A549 (cell line): ENCODE data around the gene CAV1. TPM values are rescaled to one million over a fixed set of nuclear protein-coding genes. Genes with fewer than 3 reads are reported as not detected.

Source experiments
- ATAC-seq, 2 experiments: fragments of 200-7000 bp in 1 of 2; fragments of >200 bp in 1 of 2; cut with Nextera tagmentation in 1 of 2; cut with Tn5 transposase in 1 of 2; 3 replicates each; pipeline versions ENCODE4 v1.8.0 to v1.9.1; 2018 to 2020; ENCODE audit warnings: mild to moderate bottlenecking in 1 of 2, moderate library complexity in 1 of 2
- CTCF ChIA-PET: fragments of 300-600 bp; sonication (Branson Sonifier 250); formaldehyde crosslinking; extraction: SDS; loops from one replicate; lab custom pipeline; 2021; ENCODE audit warnings: antibody characterized with exemption, inconsistent platforms; lab: Yijun Ruan, JAX
- POLR2A ChIA-PET: fragments of 350-600 bp; formaldehyde crosslinking; extraction: SDS; loops from one replicate; lab custom pipeline; 2021; ENCODE audit warnings: antibody characterized with exemption, inconsistent platforms; lab: Yijun Ruan, JAX
- DNase-seq, 2 experiments: peaks; one replicate each; pipeline versions ENCODE4 v3.0.0 to v3.0.0-alpha.2; 2011 to 2016; ENCODE audit warnings: low read depth in 1 of 2, low spot score in 1 of 2
- FAIRE-seq: peaks from 2 replicates; lab custom pipeline; 2011; peaks lifted over from hg19 to GRCh38; lab: Jason Lieb, UNC
- H3K27ac ChIP-seq, 2 experiments: fragments of >200 bp; sonication (Bioruptor Twin); formaldehyde crosslinking; 3 replicates each; pipeline ENCODE4 v1.5.1; 2016 to 2017
- H3K4me1 ChIP-seq: fragments of >200 bp; sonication (Bioruptor Twin); formaldehyde crosslinking; 3 replicates; pipeline ENCODE4 v1.6.1; 2016
- H3K4me2 ChIP-seq: fragments of >200 bp; sonication (Bioruptor Twin); formaldehyde crosslinking; 3 replicates; pipeline ENCODE4 v1.6.1; 2016
- H3K4me3 ChIP-seq: fragments of >200 bp; sonication (Bioruptor Twin); formaldehyde crosslinking; 3 replicates; pipeline ENCODE4 v1.5.1; 2016
- H3K9me3 ChIP-seq: fragments of >200 bp; sonication (Bioruptor Twin); formaldehyde crosslinking; 3 replicates; pipeline ENCODE4 v1.6.1; 2016
- CBX2 ChIP-seq: fragments of 200-600 bp; sonication (generic); IDR thresholded peaks from 2 replicates; pipeline ENCODE4 v1.6.1; 2016; ENCODE audit warnings: low read depth, mild to moderate bottlenecking, borderline replicate concordance
- CTCF ChIP-seq: fragments of >200 bp; sonication (Bioruptor Twin); formaldehyde crosslinking; IDR thresholded peaks from 3 replicates; pipeline ENCODE4 v1.5.1; 2016
- EHMT2 ChIP-seq: fragments of 200-600 bp; sonication (generic); IDR thresholded peaks from 2 replicates; pipeline ENCODE4 v1.6.1; 2016; ENCODE audit warnings: antibody characterized with exemption, low read depth, mild to moderate bottlenecking, moderate library complexity
- ELK1 ChIP-seq: fragments of 150-350 bp; IDR thresholded peaks from 2 replicates; pipeline ENCODE4 v1.6.1; 2014; ENCODE audit warnings: low read depth, mild to moderate bottlenecking, low read length
- EP300 ChIP-seq, 2 experiments: fragments of >200 bp; sonication (Bioruptor Twin); formaldehyde crosslinking; IDR thresholded peaks; 2 replicates in 1 of 2; 3 replicates in 1 of 2; pipeline ENCODE4 v1.6.1; 2016 to 2017
- ESRRA ChIP-seq: fragments of 150-350 bp; IDR thresholded peaks from 2 replicates; pipeline ENCODE4 v1.6.1; 2014; ENCODE audit warnings: mild to moderate bottlenecking, low read length, borderline replicate concordance
- FOSB ChIP-seq: fragments of 250-450 bp; sonication (Bioruptor Pico); IDR thresholded peaks from 2 replicates; pipeline ENCODE4 v1.5.0; 2020; ENCODE audit warnings: mild to moderate bottlenecking, moderate library complexity
- HDAC2 ChIP-seq: fragments of 200-600 bp; sonication (generic); IDR thresholded peaks from 2 replicates; pipeline ENCODE4 v1.6.1; 2016
- HOXA7 ChIP-seq: fragments of 250-450 bp; sonication (Bioruptor Pico); IDR thresholded peaks from 2 replicates; pipeline ENCODE4 v1.5.0; 2020; ENCODE audit warnings: mild to moderate bottlenecking, moderate library complexity
- HOXB13 ChIP-seq: fragments of 250-450 bp; sonication (Bioruptor Pico); IDR thresholded peaks from 2 replicates; pipeline ENCODE4 v1.5.0; 2020; ENCODE audit warnings: low read depth, mild to moderate bottlenecking, moderate library complexity
- HOXB5 ChIP-seq: fragments of 250-450 bp; sonication (Bioruptor Pico); IDR thresholded peaks from 2 replicates; pipeline ENCODE4 v1.5.0; 2020; ENCODE audit warnings: mild to moderate bottlenecking, moderate library complexity
- JUN ChIP-seq, 2 experiments: fragments of >200 bp; sonication (Bioruptor Twin); formaldehyde crosslinking; IDR thresholded peaks; 2 replicates in 1 of 2; 3 replicates in 1 of 2; pipeline ENCODE4 v1.6.1; 2016 to 2017
- JUNB ChIP-seq: fragments of >200 bp; sonication (Bioruptor Twin); formaldehyde crosslinking; IDR thresholded peaks from 2 replicates; pipeline ENCODE4 v1.6.1; 2016
- KDM1A ChIP-seq: fragments of 200-600 bp; sonication (generic); IDR thresholded peaks from 2 replicates; pipeline ENCODE4 v1.6.1; 2016; ENCODE audit warnings: low read depth, mild to moderate bottlenecking
- MAFK ChIP-seq: fragments of 450-650 bp; IDR thresholded peaks from 2 replicates; pipeline ENCODE4 v1.6.1; 2014; ENCODE audit not compliant: partially characterized antibody
- MAZ ChIP-seq: fragments of 150-350 bp; IDR thresholded peaks from 2 replicates; pipeline ENCODE4 v1.6.1; 2014; ENCODE audit warnings: antibody characterized with exemption, low read depth, low read length, borderline replicate concordance
- MYC ChIP-seq: IDR thresholded peaks from 2 replicates; pipeline ENCODE4 v1.6.1; 2012; ENCODE audit warnings: mild to moderate bottlenecking, inconsistent platforms, low read length, improper control_type of control experiment, borderline replicate concordance
- NR3C1 ChIP-seq: fragments of >200 bp; sonication (Bioruptor Twin); formaldehyde crosslinking; IDR thresholded peaks from 3 replicates; pipeline ENCODE4 v1.6.1; 2017
- PBX3 ChIP-seq: IDR thresholded peaks from 2 replicates; pipeline ENCODE4 v1.6.1; 2012
- POLR2A ChIP-seq: IDR thresholded peaks from 2 replicates; pipeline ENCODE4 v1.6.1; 2012; ENCODE audit warnings: mild to moderate bottlenecking, low read length
- RAD21 ChIP-seq, 2 experiments: fragments of >200 bp in 1 of 2; sonication (Bioruptor Twin) in 1 of 2; formaldehyde crosslinking in 1 of 2; IDR thresholded peaks in 1 of 2; conservative IDR thresholded peaks in 1 of 2; 2 replicates in 1 of 2; 3 replicates in 1 of 2; pipeline ENCODE4 v1.6.1; 2012 to 2018; ENCODE audit warnings: inconsistent platforms in 1 of 2
- USF2 ChIP-seq: fragments of 450-650 bp; IDR thresholded peaks from 2 replicates; pipeline ENCODE4 v1.6.1; 2014; ENCODE audit warnings: antibody characterized with exemption
- ZC3H11A ChIP-seq: fragments of 450-650 bp; IDR thresholded peaks from 2 replicates; pipeline ENCODE4 v1.6.1; 2014; ENCODE audit warnings: antibody characterized with exemption, mild to moderate bottlenecking
- WGBS: methylation state at CpG from one replicate; pipeline ENCODE4 v1.1.6; 2017; ENCODE audit errors: missing lambda C conversion rate; 5-methylcytosine and 5-hydroxymethylcytosine counted together
- polyA plus RNA-seq, 4 experiments: library from polyadenylated mRNA; depleted of rRNA in 3 of 4; stranded (reverse); fragments of >200 nt; fragmentation: RNase III in 1 of 4; extraction: RNeasy Plus Mini Kit Qiagen cat#74134 plus additional on column Dnase treatment in 1 of 4; gene quantifications; 2 replicates in 3 of 4; 3 replicates in 1 of 4; pipeline ENCODE4 v1.2.3, GENCODE V29; 2011 to 2017

The CAV1 gene
- polyA plus RNA-seq, 2 of the 4 experiments (the other 2 are of a cell fraction), result 365 to 493 TPM

- 24% methylated on average over 4 of the region's 4 CpGs for WGBS
- Histone ChIP-seq H3K4me1 (peaks cover 43% of the 10 kb centered on the region), H3K4me2 (peak overlapping the region; percentile 93), H3K9me3 (no peaks in the 10 kb centered on the region), H3K27ac (peak overlapping the region; percentile 89 to 90), H3K4me3 (peak overlapping the region; percentile 39)
- no peak for DNase-seq
- ATAC-seq, result peak; percentile 31 to 53; a peak in 4 of 6 replicates
- POLR2A ChIA-PET, result interaction anchor here (0.6 to 2.5 kb wide), 5 partner anchors 10 to 89 kb away, joined by 3 to 14 read pairs (median 6); no protein-coding TSS in a partner anchor
- peak; percentile 86 for FAIRE-seq
- TF ChIP-seq CBX2 (no peak), HDAC2 (peak; percentile 32; the same call in 1 of the 2 replicates), KDM1A (peak; percentile 86; the same call in 1 of the 2 replicates), POLR2A (no peak)
- CTCF ChIA-PET, result interaction anchor here (0.6 to 2.6 kb wide), 3 partner anchors 9 to 253 kb away, joined by 3 to 6 read pairs (median 5); no protein-coding TSS in a partner anchor
These were observed 12.2 kb upstream of the CAV1 start for GRCh38 chr7:116512520-116513188.

GRCh38 chr7:116515584-116515983 is 9.3 kb upstream of the CAV1 start:
- POLR2A ChIA-PET, result no interaction called here
- FAIRE-seq, result no peak

GRCh38 chr7:116516324-116516723 is 8.5 kb upstream of the CAV1 start:
- no peak overlapping the region for H3K4me2 ChIP-seq
- CTCF ChIA-PET, result interaction anchor here (2.9 kb wide), 1 partner anchor 10 kb away, joined by 15 read pairs; no protein-coding TSS in a partner anchor
- POLR2A ChIA-PET, result no interaction called here
- no peak overlapping the region for H3K4me3 ChIP-seq
- TF ChIP-seq ELK1 (no peak), USF2 (no peak), NR3C1 (no peak), CTCF (no peak), ZC3H11A (no peak), EHMT2 (no peak), HOXB5 (no peak), PBX3 (no peak), EP300 (IDR thresholded peaks at IDR 0.05) (no peak), JUNB (no peak), CBX2 (no peak), HOXA7 (CRISPR knock-in tag) (no peak), HOXB13 (no peak), JUN (IDR thresholded peaks at IDR 0.05) (no peak), ESRRA (no peak), RAD21 (conservative IDR thresholded peaks at IDR 0.05 in 1 of 2, IDR thresholded peaks at IDR 0.05 in 1 of 2) (no peak), MAFK (no peak), FOSB (CRISPR knock-in tag) (no peak), MYC (no peak)
- no peak overlapping the region for H3K27ac ChIP-seq
- peaks cover 29% of the 10 kb centered on the region for H3K4me1 ChIP-seq
- no peaks in the 10 kb centered on the region for H3K9me3 ChIP-seq
- DNase-seq, result no peak
- ATAC-seq, result no peak
- FAIRE-seq, result no peak

More at GRCh38 chr7:116515584-116515983, 9.3 kb upstream of the CAV1 start:
- Histone ChIP-seq H3K9me3 (no peaks in the 10 kb centered on the region), H3K4me1 (peaks cover 30% of the 10 kb centered on the region), H3K27ac (peak overlapping the region in 1 of 2 experiments; percentile 19; a peak in 3 of 6 replicates), H3K4me3 (no peak overlapping the region), H3K4me2 (no peak overlapping the region)
- CTCF ChIA-PET, result interaction anchor here (0.7 to 2.9 kb wide), 2 partner anchors 10 to 280 kb away, joined by 3 to 15 read pairs; no protein-coding TSS in a partner anchor
- no peak for DNase-seq
- no peak for ATAC-seq
- TF ChIP-seq MAZ, result no peak
- peak; percentile 64 for TF ChIP-seq MAFK
